ENCODE results near the gene THUMPD1. TPM values are rescaled to one million over a fixed set of nuclear protein-coding genes. Genes with fewer than 3 reads are reported as not detected.

THUMPD1 gene
- polyA plus RNA-seq, 1 experiment: 12.5 TPM

DNA sequence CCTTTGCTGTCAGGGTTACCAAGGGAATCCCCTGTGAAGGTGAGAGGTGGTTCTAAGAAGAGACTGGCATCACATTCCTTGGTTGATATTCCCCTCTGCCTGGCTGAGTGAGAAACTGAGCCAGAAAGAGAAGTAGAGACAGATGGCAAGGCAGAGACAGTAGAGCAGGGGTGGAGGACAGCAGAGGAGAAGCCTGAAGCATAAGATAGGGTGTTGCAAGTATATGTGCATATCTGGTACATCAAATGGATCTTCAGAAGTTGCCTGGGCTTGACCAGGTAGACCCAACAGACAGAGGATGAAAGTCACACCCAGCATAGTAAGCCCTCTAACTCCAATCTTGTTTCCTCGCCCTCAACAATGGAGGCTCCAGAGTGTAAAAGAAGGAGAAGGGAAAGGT lies 7.9 kb upstream of the THUMPD1 start:
- no peaks in the 10 kb centered on the region for H3K36me3 ChIP-seq (ENCODE audit: control insufficient read depth, insufficient read depth, low read length)
- no peak for DNase-seq (ENCODE audit: low read depth)
- CTCF ChIA-PET: no interaction called here
- POLR2A ChIA-PET: no interaction called here
- peaks cover 4% of the 10 kb centered on the region for H3K27me3 ChIP-seq (ENCODE audit: control insufficient read depth, insufficient read depth, low read length)
- TF ChIP-seq, protein P1, sequence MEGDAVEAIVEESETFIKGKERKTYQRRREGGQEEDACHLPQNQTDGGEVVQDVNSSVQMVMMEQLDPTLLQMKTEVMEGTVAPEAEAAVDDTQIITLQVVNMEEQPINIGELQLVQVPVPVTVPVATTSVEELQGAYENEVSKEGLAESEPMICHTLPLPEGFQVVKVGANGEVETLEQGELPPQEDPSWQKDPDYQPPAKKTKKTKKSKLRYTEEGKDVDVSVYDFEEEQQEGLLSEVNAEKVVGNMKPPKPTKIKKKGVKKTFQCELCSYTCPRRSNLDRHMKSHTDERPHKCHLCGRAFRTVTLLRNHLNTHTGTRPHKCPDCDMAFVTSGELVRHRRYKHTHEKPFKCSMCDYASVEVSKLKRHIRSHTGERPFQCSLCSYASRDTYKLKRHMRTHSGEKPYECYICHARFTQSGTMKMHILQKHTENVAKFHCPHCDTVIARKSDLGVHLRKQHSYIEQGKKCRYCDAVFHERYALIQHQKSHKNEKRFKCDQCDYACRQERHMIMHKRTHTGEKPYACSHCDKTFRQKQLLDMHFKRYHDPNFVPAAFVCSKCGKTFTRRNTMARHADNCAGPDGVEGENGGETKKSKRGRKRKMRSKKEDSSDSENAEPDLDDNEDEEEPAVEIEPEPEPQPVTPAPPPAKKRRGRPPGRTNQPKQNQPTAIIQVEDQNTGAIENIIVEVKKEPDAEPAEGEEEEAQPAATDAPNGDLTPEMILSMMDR (IDR thresholded peaks at IDR 0.05; ENCODE audit: insufficient read depth, low read depth, low read length): no peak
- H3K4me3 ChIP-seq (ENCODE audit: low read depth, low read length): no peak overlapping the region

DNA sequence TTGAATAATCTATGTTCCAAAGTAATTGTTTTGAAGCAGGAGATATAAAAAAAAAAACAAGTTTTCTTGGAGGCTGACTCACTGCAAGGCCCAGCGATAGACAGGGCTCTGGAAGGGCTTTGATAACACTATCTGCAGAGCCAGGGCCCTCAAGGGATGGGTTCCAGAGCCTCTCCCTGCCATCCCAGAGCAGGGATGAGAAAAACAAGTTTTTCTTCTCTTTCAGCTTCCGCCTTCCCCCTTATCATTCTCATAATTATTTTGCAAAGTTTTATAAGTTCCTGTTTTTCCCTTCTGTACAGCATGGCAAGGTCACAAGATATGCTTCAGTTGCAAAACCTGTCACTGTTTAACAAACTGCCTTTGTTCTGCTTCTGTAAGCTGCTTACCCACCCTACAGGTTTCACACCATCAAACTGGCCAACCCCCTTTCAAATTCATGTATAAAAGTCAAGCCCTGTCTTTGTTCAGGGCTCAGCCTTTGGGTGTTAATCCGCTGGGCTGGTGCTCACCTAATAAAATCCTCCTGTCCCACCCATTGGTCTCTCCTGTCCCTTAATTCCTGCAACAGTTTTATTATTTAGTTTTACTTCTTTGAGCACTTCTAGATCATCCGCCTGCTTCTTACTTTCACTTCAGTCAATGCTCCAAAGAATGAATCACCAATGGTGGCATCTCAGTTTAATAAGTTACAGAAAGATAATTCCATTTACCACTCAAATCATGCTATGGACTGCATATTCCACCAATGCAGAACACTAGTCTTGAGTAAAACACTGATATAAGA lies 5.6 kb upstream of the THUMPD1 start:
- TF ChIP-seq, protein P1 (IDR thresholded peaks at IDR 0.05; ENCODE audit: insufficient read depth, low read depth, low read length): no peak
- CTCF ChIA-PET: no interaction called here
- H3K27me3 ChIP-seq (ENCODE audit: control insufficient read depth, insufficient read depth, low read length): peaks cover 4% of the 10 kb centered on the region

DNA sequence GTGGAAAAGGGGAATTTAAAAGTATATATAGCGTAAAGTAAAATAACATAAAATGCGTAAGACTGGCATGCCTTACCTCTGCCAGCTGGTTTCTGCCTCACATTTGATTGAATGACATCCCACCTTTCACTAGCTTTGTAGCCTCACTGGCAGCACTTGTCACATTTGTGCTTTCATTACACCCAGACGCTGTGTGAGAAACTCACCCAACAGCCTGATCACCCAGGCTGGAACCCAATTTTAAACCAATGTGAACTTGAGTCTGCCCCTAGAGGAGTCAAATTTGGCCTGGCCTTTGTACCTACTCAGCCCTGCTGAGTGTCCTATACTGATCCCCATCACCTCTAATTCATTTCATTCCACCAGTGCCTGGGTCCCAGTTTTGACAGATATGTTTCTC lies 4.8 kb upstream of the THUMPD1 start:
- Histone ChIP-seq H3K4me3 (ENCODE audit: low read depth, low read length) (no peak overlapping the region), H3K27me3 (ENCODE audit: control insufficient read depth, insufficient read depth, low read length) (peaks cover 4% of the 10 kb centered on the region), H3K36me3 (ENCODE audit: control insufficient read depth, insufficient read depth, low read length) (no peaks in the 10 kb centered on the region)
- POLR2A ChIA-PET: no interaction called here
- no peak for DNase-seq (ENCODE audit: low read depth)
- TF ChIP-seq, protein P1 (IDR thresholded peaks at IDR 0.05; ENCODE audit: insufficient read depth, low read depth, low read length): no peak
- CTCF ChIA-PET: no interaction called here

More for the DNA sequence above, 5.6 kb upstream of the THUMPD1 start:
- no peak for DNase-seq (ENCODE audit: low read depth)
- POLR2A ChIA-PET: no interaction called here
- no peaks in the 10 kb centered on the region for H3K36me3 ChIP-seq (ENCODE audit: control insufficient read depth, insufficient read depth, low read length)
- no peak overlapping the region for H3K4me3 ChIP-seq (ENCODE audit: low read depth, low read length)

DNA sequence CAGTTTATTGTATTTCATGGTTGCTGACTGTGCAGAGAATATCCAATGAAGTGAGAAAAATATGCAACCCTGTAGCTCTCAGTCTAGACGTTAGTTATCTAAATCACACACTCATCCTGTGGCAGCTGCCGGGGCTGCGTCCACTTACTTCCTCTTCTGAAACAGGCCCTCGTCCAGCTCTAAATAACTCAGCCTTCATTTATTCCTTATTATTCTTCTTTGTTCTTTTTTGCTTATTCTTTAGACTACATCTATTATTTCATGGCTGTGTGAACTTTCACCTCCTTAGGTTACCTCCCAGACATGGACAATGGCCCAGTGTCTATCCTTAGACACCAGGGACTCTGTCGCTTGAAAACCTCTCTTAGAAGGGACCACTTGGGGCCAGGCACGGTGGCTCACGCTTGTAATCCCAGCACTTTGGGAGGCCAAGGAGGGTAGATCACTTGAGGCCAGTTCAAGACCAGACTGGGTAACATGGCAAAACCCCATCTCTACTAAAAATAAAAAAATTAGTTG lies 3.4 kb upstream of the THUMPD1 start:
- Histone ChIP-seq H3K36me3 (ENCODE audit: control insufficient read depth, insufficient read depth, low read length) (no peaks in the 10 kb centered on the region), H3K4me3 (ENCODE audit: low read depth, low read length) (no peak overlapping the region), H3K27me3 (ENCODE audit: control insufficient read depth, insufficient read depth, low read length) (peaks cover 4% of the 10 kb centered on the region)
- ChIA-PET POLR2A (no interaction called here), CTCF (no interaction called here)
- no peak for DNase-seq (ENCODE audit: low read depth)
- TF ChIP-seq, protein P1 (IDR thresholded peaks at IDR 0.05; ENCODE audit: insufficient read depth, low read depth, low read length): no peak

DNA sequence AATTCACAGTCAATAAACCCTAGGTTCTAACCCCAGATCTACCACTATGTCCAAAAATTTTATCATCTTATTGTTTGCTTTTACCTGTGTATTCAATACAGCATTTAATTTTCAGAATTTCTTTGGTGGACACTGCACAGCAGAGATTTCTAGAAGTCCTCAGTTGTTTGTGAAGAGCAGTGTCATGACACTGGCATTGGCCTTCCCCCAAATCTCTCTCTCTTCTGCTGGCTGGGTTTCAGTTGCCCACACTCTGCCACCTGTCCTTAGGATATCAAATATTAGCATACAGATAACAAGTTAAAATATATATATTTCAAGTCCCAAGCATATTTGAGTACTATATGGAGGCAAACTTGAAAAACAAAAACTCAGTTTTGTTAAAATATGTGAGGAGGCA lies 2.0 kb upstream of the THUMPD1 start:
- Histone ChIP-seq H3K4me3 (ENCODE audit: low read depth, low read length) (no peak overlapping the region), H3K27me3 (ENCODE audit: control insufficient read depth, insufficient read depth, low read length) (no peaks in the 10 kb centered on the region), H3K36me3 (ENCODE audit: control insufficient read depth, insufficient read depth, low read length) (peaks cover under 1% of the 10 kb centered on the region)
- POLR2A ChIA-PET: interaction anchor here (0.6 kb wide), 1 partner anchor 177 kb away, joined by 3 read pairs; no protein-coding TSS in a partner anchor
- TF ChIP-seq, protein P1 (IDR thresholded peaks at IDR 0.05; ENCODE audit: insufficient read depth, low read depth, low read length): no peak
- CTCF ChIA-PET: no interaction called here
- DNase-seq (ENCODE audit: low read depth): no peak

Data from BJ (cell line).